Cardiac fibroblast (primary cell): Measurements from ENCODE around the gene SERPINA5.
A peak's percentile ranks its signal among the peaks of the same experiment; 100 is the strongest.
"Not testable (repeated sequence)": the region's sequence is repeated elsewhere in the genome, so short reads cannot be mapped to it uniquely, and the experiment has no call there.

ENCODE experiments used
- DNase-seq, 2 donors: peaks; one replicate each; pipeline versions ENCODE4 v3.0.0 to v3.0.0-alpha.2; 2010; ENCODE audit warnings: low read depth in 2 of 2
- H3K4me3 ChIP-seq, 2 donors: replicated peaks in 1 of 2; 1 replicate in 1 of 2; 2 replicates in 1 of 2; pipeline ENCODE4 v1.5.1; 2011; ENCODE audit warnings: low read depth in 2 of 2, low read length in 2 of 2, mild to moderate bottlenecking in 2 of 2, moderate library complexity in 1 of 2
- TF ChIP-seq, protein P1 (sequence below): IDR thresholded peaks from one replicate; pipeline ENCODE4 v1.5.1; 2011; ENCODE audit warnings: low read depth, mild to moderate bottlenecking, low read length, inconsistent platforms

The SERPINA5 gene

DNA sequence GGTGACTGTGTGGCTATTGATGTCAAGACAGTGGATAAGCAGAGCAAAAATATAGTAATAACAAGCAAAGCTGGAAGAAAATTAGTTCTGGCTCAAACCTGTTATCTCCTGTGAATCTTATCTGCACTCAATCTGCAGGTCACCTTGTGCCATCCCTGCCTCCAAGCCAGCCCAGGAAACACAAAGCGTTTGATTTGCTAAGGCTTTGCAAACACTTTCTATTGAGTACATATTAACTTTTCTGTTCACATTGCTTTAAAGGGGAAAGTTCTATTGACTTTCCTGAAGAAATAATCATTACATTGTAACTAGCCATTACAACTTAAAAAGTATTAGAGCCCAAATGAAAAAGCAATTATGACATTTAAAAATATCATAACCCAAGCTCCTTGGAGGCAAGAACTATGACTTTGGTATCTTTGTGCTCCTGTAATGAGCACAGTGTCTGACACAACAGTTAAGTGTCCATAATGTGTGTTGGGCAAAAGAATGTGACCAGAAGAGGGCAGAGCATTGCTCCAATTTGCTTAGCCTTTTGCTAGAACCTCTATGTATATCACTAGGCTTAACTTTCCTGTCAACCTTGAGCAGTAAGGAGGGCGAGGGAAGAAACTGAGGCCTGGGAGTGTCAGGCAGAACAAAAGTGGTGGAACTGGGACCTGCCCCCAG lies 55.7 kb downstream of the SERPINA5 start:
- H3K4me3 ChIP-seq: no peak overlapping the region
- peak; percentile 18 to 56 for DNase-seq
- TF ChIP-seq, protein P1, sequence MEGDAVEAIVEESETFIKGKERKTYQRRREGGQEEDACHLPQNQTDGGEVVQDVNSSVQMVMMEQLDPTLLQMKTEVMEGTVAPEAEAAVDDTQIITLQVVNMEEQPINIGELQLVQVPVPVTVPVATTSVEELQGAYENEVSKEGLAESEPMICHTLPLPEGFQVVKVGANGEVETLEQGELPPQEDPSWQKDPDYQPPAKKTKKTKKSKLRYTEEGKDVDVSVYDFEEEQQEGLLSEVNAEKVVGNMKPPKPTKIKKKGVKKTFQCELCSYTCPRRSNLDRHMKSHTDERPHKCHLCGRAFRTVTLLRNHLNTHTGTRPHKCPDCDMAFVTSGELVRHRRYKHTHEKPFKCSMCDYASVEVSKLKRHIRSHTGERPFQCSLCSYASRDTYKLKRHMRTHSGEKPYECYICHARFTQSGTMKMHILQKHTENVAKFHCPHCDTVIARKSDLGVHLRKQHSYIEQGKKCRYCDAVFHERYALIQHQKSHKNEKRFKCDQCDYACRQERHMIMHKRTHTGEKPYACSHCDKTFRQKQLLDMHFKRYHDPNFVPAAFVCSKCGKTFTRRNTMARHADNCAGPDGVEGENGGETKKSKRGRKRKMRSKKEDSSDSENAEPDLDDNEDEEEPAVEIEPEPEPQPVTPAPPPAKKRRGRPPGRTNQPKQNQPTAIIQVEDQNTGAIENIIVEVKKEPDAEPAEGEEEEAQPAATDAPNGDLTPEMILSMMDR: peak; percentile 41

DNA sequence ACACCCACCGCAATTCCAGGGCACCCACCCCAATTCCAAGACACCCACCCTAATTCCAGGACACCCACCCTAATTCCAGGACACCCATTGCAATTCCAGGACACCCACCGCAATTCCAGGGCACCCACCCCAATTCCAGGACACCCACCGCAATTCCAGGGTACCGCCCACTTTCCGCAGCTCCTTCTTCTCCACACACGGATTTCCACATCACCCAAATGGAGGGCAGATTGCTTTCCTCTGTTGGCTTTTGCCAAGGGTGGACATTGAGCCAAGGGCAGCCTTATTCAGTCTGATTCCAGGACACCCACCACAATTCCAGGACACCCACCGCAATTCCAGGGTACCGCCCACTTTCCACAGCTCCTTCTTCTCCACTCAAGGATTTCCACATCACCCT lies 56.6 kb downstream of the SERPINA5 start:
- not testable (repeated sequence) for H3K4me3 ChIP-seq, DNase-seq

DNA sequence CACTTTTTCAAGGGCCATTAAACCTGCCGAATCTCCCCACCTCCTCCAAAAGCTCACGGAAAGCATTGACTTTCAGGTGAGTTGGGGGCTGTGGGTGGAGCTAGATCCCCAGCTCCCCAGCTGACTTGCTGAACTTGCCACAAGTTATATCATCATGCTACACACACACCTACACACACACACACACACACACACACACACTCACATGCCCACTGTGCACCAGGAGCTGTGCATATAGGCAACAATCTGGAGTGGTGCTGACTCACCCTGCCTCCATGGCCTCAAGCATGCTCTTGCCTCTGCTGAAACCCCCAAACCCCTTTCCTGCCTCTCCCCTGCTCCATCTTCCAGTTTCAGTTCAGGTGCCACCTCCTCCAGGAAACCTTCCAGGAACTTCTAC lies 57.1 kb downstream of the SERPINA5 start:
- no peak overlapping the region for H3K4me3 ChIP-seq
- peak in 1 of 2 donors; percentile 26 for DNase-seq
- TF ChIP-seq, protein P1: no peak

DNA sequence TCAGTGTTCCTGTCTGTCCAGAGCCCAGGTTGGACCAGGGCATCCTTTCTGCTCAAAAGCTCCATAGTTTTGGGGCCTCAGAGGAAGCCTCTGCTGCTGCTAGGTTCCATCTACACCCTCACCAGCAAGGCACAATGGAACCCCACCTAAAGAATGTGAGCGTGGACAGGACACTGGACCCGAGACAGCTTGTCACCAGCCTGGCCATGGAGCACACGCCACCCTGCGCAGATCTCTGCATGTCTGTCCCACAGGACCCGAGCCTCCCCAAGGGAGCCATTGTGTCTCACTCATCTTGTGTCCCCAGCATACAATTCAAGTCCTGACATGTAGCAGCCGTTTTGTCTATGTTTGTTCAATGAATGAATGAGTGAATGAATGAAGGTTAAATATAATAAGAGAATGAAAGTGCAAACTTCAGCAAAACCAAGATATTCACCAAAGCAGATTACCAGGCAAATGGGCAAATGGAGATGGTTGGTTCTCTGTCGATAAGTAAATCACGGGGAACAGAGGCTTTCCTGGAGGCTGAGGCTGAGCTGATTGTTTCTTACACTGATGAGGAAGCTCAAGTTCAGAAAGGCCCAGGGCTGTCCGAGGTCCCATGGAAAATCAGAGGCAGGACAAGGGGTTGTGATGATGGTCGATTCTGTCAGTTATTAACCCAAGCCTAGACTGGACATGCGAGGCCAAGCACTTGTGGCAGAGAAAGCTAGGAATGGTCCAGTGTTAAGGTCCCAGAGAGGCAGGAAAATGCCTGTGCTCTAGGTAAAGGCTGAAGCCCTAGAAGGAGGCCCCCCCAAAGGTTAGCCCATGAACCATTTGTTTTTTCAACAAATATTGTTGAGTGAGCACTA lies 58.0 kb downstream of the SERPINA5 start:
- no peak overlapping the region for H3K4me3 ChIP-seq
- no peak for DNase-seq
- TF ChIP-seq, protein P1: no peak

DNA sequence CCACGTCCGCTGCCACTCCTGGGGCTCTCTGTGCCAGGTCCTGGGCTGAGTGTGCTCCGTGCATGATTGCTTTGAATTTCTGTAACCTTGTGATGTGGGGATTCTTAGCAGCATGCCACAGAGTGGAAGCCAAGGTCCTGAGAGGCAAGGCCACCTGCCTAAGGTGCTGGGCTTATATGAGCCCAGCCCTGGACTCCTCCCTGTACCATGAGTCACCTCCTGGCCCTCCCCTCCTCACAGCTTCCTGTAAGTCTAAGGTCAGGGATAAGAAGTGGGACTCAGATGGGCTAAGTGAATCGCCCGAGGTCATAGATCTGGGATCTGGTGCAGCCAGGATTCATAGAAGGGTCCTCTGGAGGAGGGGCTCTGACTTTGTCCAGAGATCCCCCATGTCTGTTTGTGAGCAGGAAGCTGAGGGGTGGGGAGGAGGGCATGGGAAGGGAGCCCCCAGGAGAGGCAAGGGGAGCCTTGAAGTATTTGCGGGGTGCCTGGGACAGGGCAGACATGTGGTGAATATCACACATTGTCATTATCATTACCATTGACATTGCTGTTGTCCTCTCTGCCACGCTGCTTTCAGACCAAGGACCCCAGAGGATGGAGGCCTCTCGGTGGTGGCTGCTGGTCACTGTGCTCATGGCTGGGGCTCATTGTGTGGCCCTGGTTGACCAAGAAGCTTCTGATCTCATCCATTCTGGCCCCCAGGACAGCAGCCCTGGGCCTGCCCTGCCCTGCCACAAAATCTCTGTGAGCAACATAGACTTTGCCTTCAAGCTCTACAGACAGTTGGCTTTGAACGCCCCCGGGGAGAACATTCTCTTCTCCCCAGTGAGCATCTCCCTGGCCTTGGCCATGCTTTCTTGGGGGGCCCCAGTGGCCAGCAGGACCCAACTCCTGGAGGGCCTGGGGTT lies 59.8 kb downstream of the SERPINA5 start:
- no peak overlapping the region for H3K4me3 ChIP-seq
- no peak for DNase-seq
- TF ChIP-seq, protein P1: no peak

DNA sequence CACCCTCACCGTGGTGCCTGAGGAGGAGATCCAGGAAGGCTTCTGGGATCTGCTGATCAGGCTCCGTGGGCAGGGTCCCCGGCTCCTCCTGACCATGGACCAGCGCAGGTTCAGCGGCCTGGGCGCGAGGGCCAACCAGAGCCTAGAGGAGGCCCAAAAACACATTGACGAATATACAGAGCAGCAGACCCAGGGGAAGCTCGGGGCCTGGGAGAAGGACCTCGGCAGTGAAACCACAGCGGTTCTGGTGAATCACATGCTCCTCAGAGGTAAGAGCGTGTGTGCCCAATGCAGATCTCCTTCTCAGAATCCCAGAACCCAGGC lies 60.4 kb downstream of the SERPINA5 start:
- no peak for DNase-seq
- TF ChIP-seq, protein P1: no peak

More for the DNA sequence above, 60.4 kb downstream of the SERPINA5 start:
- H3K4me3 ChIP-seq: no peak overlapping the region
